ENCODE results near the gene INSRR. TPM values are rescaled to one million over a fixed set of nuclear protein-coding genes. Genes with fewer than 3 reads are reported as not detected.
A peak's percentile ranks its signal among the peaks of the same experiment; 100 is the strongest.

INSRR gene
- total and polyA plus RNA-seq, 3 experiments from 2014 or later: 0.07 TPM; not detected in 2

- Mint-ChIP-seq H3K4me1 (peaks cover 12 to 20% (median 14%) of the 10 kb centered on the region in 3 donors), H3K27ac (no peak overlapping the region), H3K27me3 (peaks cover 4 to 6% of the 10 kb centered on the region in 2 donors), H3K9me3 (no peaks in the 10 kb centered on the region), H3K36me3 (no peaks in the 10 kb centered on the region), H3K4me3 (no peak overlapping the region)
- no peaks in the 10 kb centered on the region for H3K27me3 ChIP-seq (ENCODE audit: insufficient read depth, low read length, poor library complexity, severe bottlenecking)
- H3K36me3 ChIP-seq (ENCODE audit: insufficient read depth, low read length): no peaks in the 10 kb centered on the region
- CTCF ChIA-PET: interaction anchor here (4.2 kb wide), 1 partner anchor 15 kb away, joined by 19 read pairs; no protein-coding TSS in a partner anchor
- no peak for DNase-seq
- H3K4me1 ChIP-seq (ENCODE audit: insufficient read depth, low read length): peaks cover 9% of the 10 kb centered on the region
- POLR2A ChIA-PET: no interaction called here
- no peaks in the 10 kb centered on the region for H3K9me3 ChIP-seq (ENCODE audit: low read length)
- no peak overlapping the region for H3K27ac ChIP-seq (ENCODE audit: low read depth, low read length)
- H3K4me3 ChIP-seq (ENCODE audit: low read length): no peak overlapping the region
Measured at GRCh38 chr1:156852418-156852874, 6.5 kb downstream of the INSRR start.

- Histone ChIP-seq H3K4me1 (ENCODE audit: insufficient read depth, low read length) (peaks cover 9% of the 10 kb centered on the region), H3K4me3 (ENCODE audit: low read length) (no peak overlapping the region), H3K27ac (ENCODE audit: low read depth, low read length) (no peak overlapping the region), H3K27me3 (ENCODE audit: insufficient read depth, low read length, poor library complexity, severe bottlenecking) (no peaks in the 10 kb centered on the region), H3K36me3 (ENCODE audit: insufficient read depth, low read length) (no peaks in the 10 kb centered on the region), H3K9me3 (ENCODE audit: low read length) (no peaks in the 10 kb centered on the region)
- Mint-ChIP-seq H3K9me3 (no peaks in the 10 kb centered on the region), H3K4me1 (peaks cover 12 to 23% (median 15%) of the 10 kb centered on the region in 3 donors), H3K27ac (no peak overlapping the region), H3K36me3 (no peaks in the 10 kb centered on the region), H3K27me3 (peaks cover 6% of the 10 kb centered on the region in 2 donors), H3K4me3 (no peak overlapping the region)
- ChIA-PET POLR2A (no interaction called here), CTCF (interaction anchor here (4.2 kb wide), 1 partner anchor 14 kb away, joined by 19 read pairs; no protein-coding TSS in a partner anchor)
- no peak for DNase-seq
Measured at GRCh38 chr1:156851779-156852417, 7.0 kb downstream of the INSRR start.

- Mint-ChIP-seq H3K27ac (peak overlapping the region in 5 of 8 donors; percentile 27 to 94 (median 79)), H3K4me1 (peaks cover 16 to 38% (median 22%) of the 10 kb centered on the region in 3 donors), H3K9me3 (no peaks in the 10 kb centered on the region), H3K27me3 (peaks cover 14 to 27% of the 10 kb centered on the region in 2 donors), H3K36me3 (no peaks in the 10 kb centered on the region), H3K4me3 (peak overlapping the region in 6 of 7 donors; percentile 32 to 85 (median 64))
- H3K4me3 ChIP-seq (ENCODE audit: low read length): no peak overlapping the region
- peaks cover 19% of the 10 kb centered on the region for H3K4me1 ChIP-seq (ENCODE audit: insufficient read depth, low read length)
- peaks cover 10% of the 10 kb centered on the region for H3K27me3 ChIP-seq (ENCODE audit: insufficient read depth, low read length, poor library complexity, severe bottlenecking)
- ChIA-PET POLR2A (interaction anchor here (1.0 to 1.6 kb wide), 4 partner anchors 9 to 344 kb away, joined by 3 to 5 read pairs (median 4); no protein-coding TSS in a partner anchor), CTCF (interaction anchor here (0.9 to 7.3 kb wide), 7 partner anchors 10 to 159 kb away, joined by 4 to 58 read pairs (median 8); partner anchors contain the start of genes INSRR, NTRK1 and SH2D2A)
- no peak for DNase-seq
- H3K9me3 ChIP-seq (ENCODE audit: low read length): no peaks in the 10 kb centered on the region
- no peaks in the 10 kb centered on the region for H3K36me3 ChIP-seq (ENCODE audit: insufficient read depth, low read length)
- no peak overlapping the region for H3K27ac ChIP-seq (ENCODE audit: low read depth, low read length)
Measured at GRCh38 chr1:156849151-156849496, 9.8 kb downstream of the INSRR start.

GRCh38 chr1:156848461-156849150, 10.3 kb downstream of the INSRR start:
- Histone ChIP-seq H3K9me3 (ENCODE audit: low read length) (no peaks in the 10 kb centered on the region), H3K4me3 (ENCODE audit: low read length) (peak overlapping the region; percentile 60), H3K27me3 (ENCODE audit: insufficient read depth, low read length, poor library complexity, severe bottlenecking) (peaks cover 15% of the 10 kb centered on the region), H3K4me1 (ENCODE audit: insufficient read depth, low read length) (peaks cover 19% of the 10 kb centered on the region), H3K27ac (ENCODE audit: low read depth, low read length) (no peak overlapping the region), H3K36me3 (ENCODE audit: insufficient read depth, low read length) (no peaks in the 10 kb centered on the region)
- Mint-ChIP-seq H3K4me1 (peaks cover 18 to 42% (median 22%) of the 10 kb centered on the region in 3 donors), H3K36me3 (no peaks in the 10 kb centered on the region), H3K27me3 (peaks cover 18 to 32% of the 10 kb centered on the region in 2 donors), H3K9me3 (no peaks in the 10 kb centered on the region), H3K27ac (peak overlapping the region in 6 of 8 donors; percentile 27 to 94 (median 75)), H3K4me3 (peak overlapping the region in 6 of 7 donors; percentile 54 to 85 (median 64))
- CTCF ChIA-PET: interaction anchor here (0.9 to 7.3 kb wide), 8 partner anchors 9 to 159 kb away, joined by 4 to 58 read pairs (median 8); partner anchors contain the start of genes INSRR, NTRK1 and SH2D2A
- peak; percentile 53 to 79 (median 63) for DNase-seq
- POLR2A ChIA-PET: interaction anchor here (0.6 to 1.6 kb wide), 5 partner anchors 9 to 348 kb away, joined by 3 to 6 read pairs (median 4); no protein-coding TSS in a partner anchor

GRCh38 chr1:156847591-156848460, 11.1 kb downstream of the INSRR start:
- H3K36me3 Mint-ChIP-seq: peaks cover 0 to 2% (median under 1%) of the 10 kb centered on the region in 3 donors
- Histone ChIP-seq H3K27me3 (ENCODE audit: insufficient read depth, low read length, poor library complexity, severe bottlenecking) (peaks cover 23% of the 10 kb centered on the region), H3K4me3 (ENCODE audit: low read length) (no peak overlapping the region), H3K4me1 (ENCODE audit: insufficient read depth, low read length) (peaks cover 19% of the 10 kb centered on the region), H3K27ac (ENCODE audit: low read depth, low read length) (no peak overlapping the region), H3K36me3 (ENCODE audit: insufficient read depth, low read length) (no peaks in the 10 kb centered on the region), H3K9me3 (ENCODE audit: low read length) (no peaks in the 10 kb centered on the region)
- H3K27me3 Mint-ChIP-seq: peaks cover 22 to 39% of the 10 kb centered on the region in 2 donors
- peak overlapping the region in 5 of 8 donors; percentile 33 to 90 (median 64) for H3K27ac Mint-ChIP-seq
- H3K4me3 Mint-ChIP-seq: peak overlapping the region in 5 of 7 donors; percentile 54 to 85 (median 65)
- no peak for DNase-seq
- POLR2A ChIA-PET: interaction anchor here (0.6 to 1.5 kb wide), 3 partner anchors 12 to 347 kb away, joined by 4 to 6 read pairs (median 5); no protein-coding TSS in a partner anchor
- CTCF ChIA-PET: interaction anchor here (0.7 to 7.3 kb wide), 9 partner anchors 9 to 158 kb away, joined by 3 to 58 read pairs (median 6); partner anchors contain the start of genes INSRR, NTRK1 and SH2D2A
- H3K4me1 Mint-ChIP-seq: peaks cover 18 to 42% (median 22%) of the 10 kb centered on the region in 3 donors
- no peaks in the 10 kb centered on the region for H3K9me3 Mint-ChIP-seq

- Histone ChIP-seq H3K36me3 (ENCODE audit: insufficient read depth, low read length) (no peaks in the 10 kb centered on the region), H3K4me1 (ENCODE audit: insufficient read depth, low read length) (peaks cover 19% of the 10 kb centered on the region), H3K9me3 (ENCODE audit: low read length) (no peaks in the 10 kb centered on the region), H3K4me3 (ENCODE audit: low read length) (no peak overlapping the region), H3K27me3 (ENCODE audit: insufficient read depth, low read length, poor library complexity, severe bottlenecking) (peaks cover 23% of the 10 kb centered on the region), H3K27ac (ENCODE audit: low read depth, low read length) (no peak overlapping the region)
- POLR2A ChIA-PET: no interaction called here
- Mint-ChIP-seq H3K27ac (no peak overlapping the region), H3K4me1 (peaks cover 18 to 42% (median 22%) of the 10 kb centered on the region in 3 donors), H3K4me3 (peak overlapping the region in 1 of 7 donors; percentile 5), H3K36me3 (peaks cover 0 to 6% (median 2%) of the 10 kb centered on the region in 3 donors), H3K9me3 (no peaks in the 10 kb centered on the region), H3K27me3 (peaks cover 30 to 50% of the 10 kb centered on the region in 2 donors)
- CTCF ChIA-PET: interaction anchor here (1.3 to 7.3 kb wide), 3 partner anchors 7 to 33 kb away, joined by 4 to 58 read pairs (median 30); partner anchors contain the start of genes INSRR and NTRK1
- no peak for DNase-seq
Measured at GRCh38 chr1:156846643-156847042, 12.3 kb downstream of the INSRR start.

- POLR2A ChIA-PET: no interaction called here
- Histone ChIP-seq H3K4me1 (ENCODE audit: insufficient read depth, low read length) (peaks cover 19% of the 10 kb centered on the region), H3K36me3 (ENCODE audit: insufficient read depth, low read length) (no peaks in the 10 kb centered on the region), H3K27me3 (ENCODE audit: insufficient read depth, low read length, poor library complexity, severe bottlenecking) (peaks cover 23% of the 10 kb centered on the region), H3K27ac (ENCODE audit: low read depth, low read length) (no peak overlapping the region), H3K4me3 (ENCODE audit: low read length) (no peak overlapping the region), H3K9me3 (ENCODE audit: low read length) (no peaks in the 10 kb centered on the region)
- CTCF ChIA-PET: interaction anchor here (1.3 to 7.3 kb wide), 2 partner anchors 14 to 32 kb away, joined by 4 to 58 read pairs; partner anchors contain the start of genes INSRR and NTRK1
- Mint-ChIP-seq H3K4me1 (peaks cover 18 to 42% (median 22%) of the 10 kb centered on the region in 3 donors), H3K27ac (peak overlapping the region in 1 of 8 donors; percentile 34), H3K9me3 (no peaks in the 10 kb centered on the region), H3K4me3 (peak overlapping the region in 3 of 7 donors; percentile 32 to 47 (median 37)), H3K36me3 (peaks cover 0 to 6% (median 2%) of the 10 kb centered on the region in 3 donors), H3K27me3 (peaks cover 32 to 54% of the 10 kb centered on the region in 2 donors)
- no peak for DNase-seq
Measured at GRCh38 chr1:156845953-156846545, 12.9 kb downstream of the INSRR start.

Measured in CD8-positive, alpha-beta memory T cell (primary cell).